ENCODE measurements around the gene SERINC1.

SERINC1 gene

DNA sequence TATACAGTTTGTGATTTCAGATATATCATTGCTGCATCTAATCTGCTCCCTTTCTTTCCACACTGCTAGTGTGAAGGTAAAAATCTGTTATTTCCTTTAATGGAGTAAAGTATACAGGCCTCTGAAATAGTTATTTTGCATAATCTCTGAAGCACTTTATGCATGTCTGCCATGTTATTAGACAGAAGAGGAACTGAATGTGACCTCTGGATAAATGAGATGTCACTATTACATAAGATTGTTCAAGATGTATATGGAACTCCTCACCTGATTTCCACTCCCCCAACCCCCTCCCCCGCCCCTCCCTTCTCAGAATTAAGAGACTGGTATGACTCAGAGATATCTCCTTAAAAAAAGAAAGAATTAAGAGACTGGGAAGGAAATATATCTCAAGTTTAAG, 26.3 kb downstream of the SERINC1 start:
- TF ChIP-seq, protein P1, sequence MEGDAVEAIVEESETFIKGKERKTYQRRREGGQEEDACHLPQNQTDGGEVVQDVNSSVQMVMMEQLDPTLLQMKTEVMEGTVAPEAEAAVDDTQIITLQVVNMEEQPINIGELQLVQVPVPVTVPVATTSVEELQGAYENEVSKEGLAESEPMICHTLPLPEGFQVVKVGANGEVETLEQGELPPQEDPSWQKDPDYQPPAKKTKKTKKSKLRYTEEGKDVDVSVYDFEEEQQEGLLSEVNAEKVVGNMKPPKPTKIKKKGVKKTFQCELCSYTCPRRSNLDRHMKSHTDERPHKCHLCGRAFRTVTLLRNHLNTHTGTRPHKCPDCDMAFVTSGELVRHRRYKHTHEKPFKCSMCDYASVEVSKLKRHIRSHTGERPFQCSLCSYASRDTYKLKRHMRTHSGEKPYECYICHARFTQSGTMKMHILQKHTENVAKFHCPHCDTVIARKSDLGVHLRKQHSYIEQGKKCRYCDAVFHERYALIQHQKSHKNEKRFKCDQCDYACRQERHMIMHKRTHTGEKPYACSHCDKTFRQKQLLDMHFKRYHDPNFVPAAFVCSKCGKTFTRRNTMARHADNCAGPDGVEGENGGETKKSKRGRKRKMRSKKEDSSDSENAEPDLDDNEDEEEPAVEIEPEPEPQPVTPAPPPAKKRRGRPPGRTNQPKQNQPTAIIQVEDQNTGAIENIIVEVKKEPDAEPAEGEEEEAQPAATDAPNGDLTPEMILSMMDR (IDR thresholded peaks at IDR 0.05; ENCODE audit: low read depth, low read length, missing control alignments), result no peak
- in situ Hi-C loops (cut with HindIII; ENCODE audit: low sequenced_read_pairs), result no loop called here
- no peak overlapping the region for H3K4me3 ChIP-seq (ENCODE audit: low read depth, low read length)
- DNase-seq (ENCODE audit: low read depth), result no peak

DNA sequence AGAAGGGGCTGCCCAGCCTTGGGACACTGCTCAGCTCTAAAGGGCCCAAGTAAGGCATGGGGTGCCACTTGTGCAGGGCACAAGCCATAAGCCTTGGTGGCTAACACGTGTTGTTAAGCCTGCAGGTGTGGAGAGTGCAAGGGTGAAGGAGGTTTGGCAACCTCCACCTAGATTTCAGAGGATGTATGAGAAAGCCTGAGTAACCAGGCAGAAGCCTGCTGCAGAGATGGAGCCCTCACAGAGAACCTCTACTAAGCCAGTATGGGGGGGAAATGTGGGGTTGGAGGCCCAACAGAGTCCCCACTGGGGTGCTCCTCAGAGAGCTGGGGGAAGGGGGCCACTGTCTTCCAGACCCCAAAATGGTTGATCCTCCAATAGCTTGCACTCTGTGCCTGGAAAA, 32.6 kb downstream of the SERINC1 start:
- H3K4me3 ChIP-seq (ENCODE audit: low read depth, low read length), result no peak overlapping the region

DNA sequence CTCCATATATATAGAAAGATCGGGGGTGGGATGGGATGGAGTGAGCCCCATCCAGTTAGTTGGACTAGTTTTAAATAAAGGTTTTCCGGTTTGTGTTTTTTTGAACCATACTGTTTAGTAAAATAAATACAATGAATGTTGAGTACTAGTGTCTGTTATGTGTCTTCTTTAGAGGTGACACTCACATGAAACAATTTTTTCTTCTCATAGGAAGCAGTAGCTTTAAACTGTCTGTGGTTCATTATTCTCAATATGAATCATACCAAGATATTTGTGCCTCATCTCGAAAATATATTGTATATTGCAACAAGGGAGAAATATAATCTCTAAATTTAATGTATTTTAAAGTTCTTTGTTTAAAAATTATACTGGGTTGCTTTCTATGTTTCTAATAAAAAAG, 38.8 kb downstream of the SERINC1 start:
- no peak overlapping the region for H3K4me3 ChIP-seq (ENCODE audit: low read depth, low read length)
- in situ Hi-C loops (cut with HindIII; ENCODE audit: low sequenced_read_pairs), result no loop called here
- TF ChIP-seq, protein P1 (IDR thresholded peaks at IDR 0.05; ENCODE audit: low read depth, low read length, missing control alignments), result no peak
- no peak for DNase-seq (ENCODE audit: low read depth)

More for the DNA sequence above, 32.6 kb downstream of the SERINC1 start:
- in situ Hi-C loops (cut with HindIII; ENCODE audit: low sequenced_read_pairs), result no loop called here
- TF ChIP-seq, protein P1 (IDR thresholded peaks at IDR 0.05; ENCODE audit: low read depth, low read length, missing control alignments), result no peak
- DNase-seq (ENCODE audit: low read depth), result no peak

DNA sequence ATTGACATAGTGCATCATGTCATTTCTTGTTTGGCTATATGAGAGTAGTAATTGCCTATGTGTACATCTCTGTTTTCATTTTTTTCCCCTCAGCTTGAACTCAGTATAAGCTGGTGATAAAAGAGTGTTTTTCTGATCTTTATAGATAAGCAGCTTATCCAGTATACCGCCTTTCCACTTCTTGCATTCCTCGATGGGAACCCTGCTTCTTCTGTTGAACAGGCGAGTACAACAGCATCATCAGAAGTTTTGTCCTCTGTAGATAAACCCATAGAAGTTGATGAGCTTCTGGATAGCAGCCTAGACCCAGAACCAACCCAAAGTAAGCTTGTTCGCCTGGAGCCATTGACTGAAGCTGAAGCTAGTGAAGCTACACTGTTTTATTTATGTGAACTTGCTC, 39.8 kb downstream of the SERINC1 start:
- in situ Hi-C loops (cut with HindIII; ENCODE audit: low sequenced_read_pairs), result no loop called here
- no peak for DNase-seq (ENCODE audit: low read depth)
- TF ChIP-seq, protein P1 (IDR thresholded peaks at IDR 0.05; ENCODE audit: low read depth, low read length, missing control alignments), result no peak
- H3K4me3 ChIP-seq (ENCODE audit: low read depth, low read length), result no peak overlapping the region

DNA sequence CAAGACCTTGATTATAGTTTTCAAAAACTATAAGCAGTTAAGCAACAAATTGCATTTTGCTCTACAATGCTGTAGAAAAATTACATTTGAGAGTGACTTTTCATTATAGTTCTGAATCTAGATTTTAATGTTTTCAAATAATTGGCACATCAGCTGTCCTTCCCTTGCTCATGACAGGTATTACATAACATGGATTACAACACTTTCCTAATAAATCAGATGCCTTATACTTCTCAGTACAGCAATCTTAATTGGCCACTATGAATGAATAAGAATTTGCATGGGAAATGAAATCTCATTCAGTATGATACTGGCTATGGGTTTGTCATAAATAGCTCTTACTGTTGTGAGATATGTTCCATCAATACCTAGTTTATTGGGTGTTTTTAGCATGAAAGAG, 42.3 kb downstream of the SERINC1 start:
- in situ Hi-C loops (cut with HindIII; ENCODE audit: low sequenced_read_pairs), result no loop called here
- no peak overlapping the region for H3K4me3 ChIP-seq (ENCODE audit: low read depth, low read length)

DNA sequence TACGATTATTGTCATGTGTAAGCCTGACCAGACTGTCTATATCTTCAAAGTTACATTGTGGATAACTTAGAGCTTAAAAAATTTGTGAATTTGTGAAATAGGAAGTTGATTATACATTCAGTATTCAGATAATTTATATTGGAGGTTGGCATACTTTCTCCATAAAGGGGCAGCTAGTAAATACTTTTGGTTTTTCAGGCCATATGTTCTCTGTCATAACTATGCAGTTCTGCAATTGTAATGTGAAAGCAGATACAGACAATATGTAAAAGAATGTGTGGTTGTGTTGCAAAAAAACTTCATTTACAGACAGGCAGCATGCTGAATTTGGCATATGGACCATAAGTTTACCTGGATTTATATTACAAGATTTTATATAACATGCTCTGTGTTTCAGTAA, 42.8 kb downstream of the SERINC1 start:
- DNase-seq (ENCODE audit: low read depth), result no peak
- TF ChIP-seq, protein P1 (IDR thresholded peaks at IDR 0.05; ENCODE audit: low read depth, low read length, missing control alignments), result no peak
- in situ Hi-C loops (cut with HindIII; ENCODE audit: low sequenced_read_pairs), result no loop called here
- H3K4me3 ChIP-seq (ENCODE audit: low read depth, low read length), result no peak overlapping the region

More for the DNA sequence above, 42.3 kb downstream of the SERINC1 start:
- no peak for DNase-seq (ENCODE audit: low read depth)
- TF ChIP-seq, protein P1 (IDR thresholded peaks at IDR 0.05; ENCODE audit: low read depth, low read length, missing control alignments), result no peak

DNA sequence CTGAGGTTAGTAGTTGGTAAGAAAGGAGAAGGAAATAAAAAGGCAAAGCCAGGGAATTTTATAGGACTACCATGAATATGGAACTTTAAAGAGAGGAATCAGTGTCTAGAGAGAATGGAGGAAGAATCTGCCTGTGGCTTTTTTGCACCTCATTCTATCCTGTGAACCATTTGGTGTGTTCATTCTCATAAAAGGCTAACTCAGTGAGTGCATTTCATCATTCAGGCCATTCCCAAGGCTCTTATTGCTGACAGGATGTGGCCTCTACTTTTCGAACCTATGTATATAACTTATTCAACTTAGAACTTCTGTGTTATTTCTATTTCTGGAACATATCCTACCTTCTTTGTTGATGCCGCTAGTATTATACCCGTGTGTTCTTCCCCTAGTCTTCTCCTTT, 45.0 kb downstream of the SERINC1 start:
- TF ChIP-seq, protein P1 (IDR thresholded peaks at IDR 0.05; ENCODE audit: low read depth, low read length, missing control alignments), result no peak
- no peak overlapping the region for H3K4me3 ChIP-seq (ENCODE audit: low read depth, low read length)
- in situ Hi-C loops (cut with HindIII; ENCODE audit: low sequenced_read_pairs), result no loop called here
- no peak for DNase-seq (ENCODE audit: low read depth)

Data from astrocyte of the cerebellum (primary cell).